RPMI8226 (cell line): Measurements from ENCODE around the gene ATG13.
"Not testable (repeated sequence)": the region's sequence is repeated elsewhere in the genome, so short reads cannot be mapped to it uniquely, and the experiment has no call there.

Source experiments
- DNase-seq: peaks from one replicate; pipeline ENCODE4 v3.0.0-alpha.2; 2015

ATG13 gene

DNA sequence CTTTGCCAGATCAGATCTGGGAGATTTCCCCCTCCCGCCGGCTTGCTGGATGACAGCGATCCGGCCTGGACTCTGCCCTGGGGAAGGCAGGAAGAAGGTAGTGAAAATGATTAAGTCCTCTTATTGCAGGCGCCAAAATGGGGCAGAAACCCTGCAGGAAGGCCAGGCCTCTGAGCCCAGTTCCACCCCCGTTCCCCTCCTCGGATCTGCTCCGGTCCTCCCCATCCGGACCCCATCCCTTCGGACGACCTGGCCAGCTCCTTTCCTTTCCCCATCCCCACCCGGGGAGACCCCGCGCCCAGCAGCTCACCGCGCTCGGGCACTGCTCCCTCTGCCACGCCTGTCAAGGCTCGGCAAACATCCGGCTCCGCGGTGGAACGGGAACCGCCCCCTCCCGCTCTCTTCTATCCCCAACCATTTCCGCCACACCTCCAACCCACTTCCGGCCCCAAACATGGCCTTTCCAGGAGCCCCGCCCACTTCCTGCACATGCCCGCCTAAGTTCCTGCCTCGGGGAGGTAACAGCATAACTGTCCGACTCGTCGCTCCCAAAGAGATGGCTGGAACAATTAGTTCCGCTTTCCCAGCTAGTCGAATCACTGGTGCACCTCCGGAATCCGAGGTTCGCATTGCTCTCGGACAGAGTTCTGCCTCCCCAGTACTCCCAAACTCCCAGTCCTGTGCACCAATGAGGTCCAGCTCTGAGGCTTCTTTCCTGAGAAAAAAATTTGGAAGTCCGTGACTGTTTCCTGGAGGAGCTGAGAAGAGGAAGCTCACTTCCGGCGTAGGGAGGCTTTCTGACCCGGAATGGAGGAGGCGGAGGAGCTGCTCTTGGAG, 83.1 kb downstream of the ATG13 start, which contains the start of the genes ARHGAP1 and ZNF408:
Gene ARHGAP1, minus strand, starts transcription at position 379 of the 837 bp plus-strand sequence. CDS start 4,512 bp downstream, outside the sequence.
Gene ZNF408, plus strand, starts transcription at position 791 of the 837 bp plus-strand sequence. Its CDS starts 17 bp downstream, at position 808.
- DNase-seq = peak; percentile 100

GRCh38 chr11:46701078-46701654, 83.8 kb downstream of the ATG13 start:
- no peak for DNase-seq

- no peak for DNase-seq
Measured at GRCh38 chr11:46705070-46705688, 87.8 kb downstream of the ATG13 start.

- no peak for DNase-seq
Measured at GRCh38 chr11:46706886-46707285, 89.5 kb downstream of the ATG13 start.

DNA sequence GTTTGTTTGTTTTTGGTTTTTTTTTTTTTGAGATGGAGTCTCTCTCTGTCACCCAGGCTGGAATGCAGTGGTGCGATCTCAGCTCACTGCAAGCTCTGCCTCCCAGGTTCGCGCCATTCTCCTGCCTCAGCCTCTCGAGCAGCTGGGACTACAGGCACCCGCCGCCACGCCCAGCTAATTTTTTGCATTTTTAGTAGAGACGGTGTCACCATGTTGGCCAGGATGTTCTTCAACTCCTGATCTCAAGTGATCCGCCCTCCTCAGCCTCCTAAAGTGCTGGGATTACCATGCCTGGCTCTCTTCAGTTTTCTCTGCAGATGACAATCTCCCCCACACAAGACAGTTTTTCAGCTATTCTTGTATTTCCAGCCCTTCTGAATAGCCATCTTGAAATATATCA, 92.0 kb downstream of the ATG13 start:
- DNase-seq = not testable (repeated sequence)

DNA sequence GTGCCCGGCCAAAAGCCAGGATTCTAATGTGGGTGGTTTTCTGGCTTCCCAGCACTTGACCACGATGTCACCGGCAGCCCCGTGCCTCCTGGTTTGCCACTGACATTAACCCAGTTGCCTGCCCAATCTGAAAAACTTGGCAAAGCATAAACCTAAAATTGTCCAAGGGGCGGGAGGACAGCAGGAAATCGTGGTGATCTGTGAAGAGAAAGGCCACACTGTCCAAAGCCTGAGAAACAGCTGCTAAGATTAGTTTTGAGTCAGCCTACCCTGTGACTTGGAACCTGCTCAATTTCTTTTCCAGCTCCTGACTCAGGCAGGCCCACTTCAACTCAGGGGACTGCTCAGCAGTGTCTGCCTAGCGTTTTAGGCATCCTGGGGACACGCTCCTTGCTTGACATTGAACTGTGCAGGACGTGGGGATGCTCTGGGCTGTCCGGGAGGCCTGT, 93.5 kb downstream of the ATG13 start:
- DNase-seq = no peak

- DNase-seq = no peak
Measured at GRCh38 chr11:46711303-46711702, 94.0 kb downstream of the ATG13 start.

- no peak for DNase-seq
Measured at GRCh38 chr11:46712874-46713576, 95.7 kb downstream of the ATG13 start.

GRCh38 chr11:46717825-46718154, 100.4 kb downstream of the ATG13 start:
- not testable (repeated sequence) for DNase-seq

GRCh38 chr11:46718155-46719019, 101.0 kb downstream of the ATG13 start:
- DNase-seq = no peak

DNA sequence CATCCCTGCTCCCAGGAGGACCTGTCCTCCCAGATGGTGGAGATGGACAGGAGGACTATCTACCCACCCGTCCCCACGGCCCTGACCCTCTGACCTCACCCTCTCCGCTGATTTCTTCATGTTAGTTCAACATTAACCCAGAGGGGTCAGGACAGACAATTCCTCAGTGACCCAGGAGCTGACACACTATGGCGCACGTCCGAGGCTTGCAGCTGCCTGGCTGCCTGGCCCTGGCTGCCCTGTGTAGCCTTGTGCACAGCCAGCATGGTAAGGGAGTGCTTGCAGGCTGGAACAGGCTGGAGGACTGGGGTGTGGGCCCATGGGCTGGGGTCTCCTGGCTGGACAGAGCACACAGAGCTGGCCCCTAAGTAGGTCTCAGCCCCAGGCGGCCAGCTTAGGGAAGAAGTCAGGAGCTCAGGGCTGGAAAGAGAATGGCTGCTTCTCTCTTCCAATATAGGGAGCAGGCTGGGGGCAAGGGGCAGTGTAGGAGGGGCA, 101.7 kb downstream of the ATG13 start, which contains the start of gene F2:
Gene F2, plus strand, starts transcription at position 166 of the 495 bp plus-strand sequence. Its CDS starts 23 bp downstream, at position 189.
- DNase-seq = no peak

- no peak for DNase-seq
Measured at GRCh38 chr11:46719543-46720218, 102.3 kb downstream of the ATG13 start.

- DNase-seq = peak; percentile 35
Measured at GRCh38 chr11:46721286-46721685, 103.9 kb downstream of the ATG13 start.

DNA sequence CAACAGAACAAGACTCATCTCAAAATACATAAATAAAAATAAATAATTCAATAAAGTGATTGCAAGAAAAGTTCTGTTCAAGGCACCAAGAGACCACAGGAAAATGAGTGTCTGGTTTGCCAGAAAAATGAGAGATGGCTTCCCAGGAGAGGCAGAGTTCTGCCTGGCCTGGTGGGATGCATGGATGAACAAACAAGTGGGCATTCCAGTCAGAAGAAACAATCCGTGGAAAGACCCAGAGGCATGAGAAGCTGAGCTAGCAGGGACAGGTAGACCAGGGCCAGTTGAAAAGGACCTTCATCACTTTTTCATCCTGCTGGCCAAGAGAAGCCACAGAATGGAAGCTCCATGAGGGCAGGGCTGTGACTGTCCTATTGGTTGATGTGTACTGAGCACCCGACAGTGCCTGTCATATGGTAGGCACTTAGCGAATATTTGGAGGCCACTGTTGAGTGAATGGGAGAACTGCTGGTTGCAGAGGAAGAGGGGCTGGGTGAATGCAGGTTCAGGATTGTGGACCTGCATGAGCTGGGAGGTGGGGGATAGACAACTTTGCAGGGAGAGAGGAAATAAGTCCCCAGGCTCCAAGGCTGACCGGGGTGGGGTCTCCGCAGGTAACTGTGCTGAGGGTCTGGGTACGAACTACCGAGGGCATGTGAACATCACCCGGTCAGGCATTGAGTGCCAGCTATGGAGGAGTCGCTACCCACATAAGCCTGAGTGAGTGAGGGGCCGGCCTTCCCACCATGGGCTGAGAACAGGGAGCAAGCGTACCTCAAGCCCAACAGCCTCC, 105.4 kb downstream of the ATG13 start:
- DNase-seq = no peak

- no peak for DNase-seq
Measured at GRCh38 chr11:46723359-46723680, 106.0 kb downstream of the ATG13 start.

DNA sequence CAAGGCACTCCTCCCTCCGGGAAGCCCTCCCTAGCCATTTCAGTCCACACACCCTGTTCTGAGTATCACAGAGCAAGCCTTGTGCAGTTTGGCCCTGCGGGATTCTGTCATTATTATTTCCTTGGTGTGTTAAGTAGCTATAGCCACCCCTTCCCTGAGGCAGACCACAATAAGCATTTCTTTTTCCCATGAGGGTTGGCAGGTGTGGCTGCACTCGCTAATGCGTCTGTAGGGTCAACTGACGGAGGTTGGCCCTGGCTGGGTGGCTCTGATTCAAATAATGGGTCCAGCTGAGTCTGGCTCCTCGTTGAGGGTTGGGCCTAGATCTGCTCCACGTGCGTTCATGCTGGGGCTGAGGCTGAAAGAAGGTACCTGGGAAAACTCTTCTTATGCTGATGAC, 106.7 kb downstream of the ATG13 start:
- DNase-seq = no peak
